Activated CD8-positive, alpha-beta memory T cell treated with anti-CD3 and anti-CD28 coated beads, Interleukin-2, amount 50 U/mL, for 1 hour (primary cell): ENCODE results near the gene PRKD1.

Experiments used
- DNase-seq: peaks from one replicate; pipeline ENCODE4 v3.0.0-alpha.2; 2020; ENCODE audit errors: extremely low read depth

Gene PRKD1

DNA sequence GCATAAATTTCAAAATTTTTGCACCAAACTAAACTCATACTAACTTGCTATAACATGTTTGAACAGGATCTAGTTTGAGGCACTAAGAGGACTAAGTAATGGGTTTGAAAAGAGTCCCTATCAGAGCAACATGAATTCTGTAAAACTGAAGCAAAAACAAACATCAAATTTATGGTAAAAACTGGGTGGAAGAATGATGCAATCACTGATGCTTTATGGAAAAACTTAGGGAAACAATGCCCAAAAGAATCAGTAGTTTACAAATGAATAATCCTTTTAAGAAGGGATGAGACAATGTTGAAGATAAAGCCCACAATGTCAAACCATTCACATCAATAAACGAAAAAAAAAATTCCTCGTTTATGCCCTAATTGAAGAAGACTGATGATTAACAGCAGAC, 88.9 kb downstream of the PRKD1 start:
- no peak for DNase-seq

DNA sequence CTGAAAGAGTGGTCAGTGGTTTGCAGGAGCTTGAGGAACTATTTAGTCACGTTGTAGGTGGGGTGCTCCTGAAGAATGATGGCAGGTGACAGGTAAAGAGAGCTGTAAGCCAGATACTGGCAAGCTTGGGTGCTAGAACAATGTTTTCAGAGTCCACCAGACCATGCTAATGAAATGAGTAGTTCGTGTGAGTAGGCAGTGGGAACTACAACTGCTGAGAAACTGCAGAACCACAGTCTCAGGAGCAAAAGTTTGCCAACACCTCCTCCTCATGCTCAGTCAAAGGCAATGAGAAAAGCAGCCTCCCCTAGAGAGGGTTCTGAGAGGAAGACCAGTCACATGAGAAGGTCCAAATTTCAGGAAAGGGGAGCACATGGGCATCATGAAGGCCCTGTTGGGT, 91.3 kb downstream of the PRKD1 start:
- no peak for DNase-seq

DNA sequence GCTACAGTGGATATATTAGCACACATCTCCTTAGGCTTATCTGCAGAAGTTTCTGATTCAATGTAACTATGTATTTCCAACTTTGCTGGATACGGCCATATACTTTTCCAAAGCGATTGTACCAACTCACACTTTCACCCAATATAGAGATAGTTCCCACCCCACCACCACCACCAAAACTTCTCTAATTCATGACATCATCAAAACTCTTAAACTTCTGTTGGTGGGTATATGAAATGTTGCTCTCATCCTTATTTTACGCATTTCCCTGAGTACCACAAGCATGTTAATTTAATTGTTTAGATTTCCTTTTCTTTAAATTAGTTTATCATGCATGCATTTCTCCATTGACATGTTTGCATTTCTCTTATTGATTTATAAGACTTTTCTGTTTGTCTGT, 95.6 kb downstream of the PRKD1 start:
- DNase-seq = no peak

DNA sequence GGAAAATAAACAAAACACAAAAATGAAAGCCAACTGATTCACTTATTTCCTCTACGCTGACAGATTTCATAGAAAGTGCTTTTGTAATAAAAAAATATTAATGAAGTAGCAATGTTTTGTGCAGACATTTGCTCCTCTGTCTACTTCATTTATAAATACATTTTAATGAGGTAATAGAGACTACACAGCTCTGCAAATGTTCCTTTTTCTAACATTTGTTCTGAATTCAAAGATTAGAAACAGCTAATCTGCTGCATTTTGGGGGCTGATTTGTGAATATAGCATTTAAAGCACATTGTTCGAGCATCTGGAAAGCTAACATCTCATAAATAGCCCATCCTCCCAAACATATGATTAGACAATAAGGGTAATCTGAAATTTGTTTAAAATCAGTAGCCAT, 97.8 kb downstream of the PRKD1 start:
- DNase-seq = no peak

DNA sequence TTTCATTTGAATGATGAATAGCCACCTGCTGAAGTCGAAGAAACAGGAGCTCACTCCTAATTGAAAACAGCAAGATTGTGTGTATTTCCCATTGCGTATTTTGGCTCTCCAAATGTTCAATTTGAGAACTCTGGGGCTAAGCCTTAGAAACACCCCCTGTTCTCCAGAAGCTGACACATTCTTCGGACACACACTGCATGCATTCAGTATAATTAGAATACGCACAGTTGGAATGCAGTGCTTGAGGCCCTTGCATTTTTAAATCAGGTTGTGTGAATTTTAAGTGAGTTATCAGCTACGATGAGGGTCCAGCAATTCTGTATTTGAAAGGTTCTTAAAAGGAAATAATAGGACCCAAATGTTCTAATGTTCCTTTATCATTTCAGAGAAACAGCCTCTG, 103.8 kb downstream of the PRKD1 start:
- no peak for DNase-seq

DNA sequence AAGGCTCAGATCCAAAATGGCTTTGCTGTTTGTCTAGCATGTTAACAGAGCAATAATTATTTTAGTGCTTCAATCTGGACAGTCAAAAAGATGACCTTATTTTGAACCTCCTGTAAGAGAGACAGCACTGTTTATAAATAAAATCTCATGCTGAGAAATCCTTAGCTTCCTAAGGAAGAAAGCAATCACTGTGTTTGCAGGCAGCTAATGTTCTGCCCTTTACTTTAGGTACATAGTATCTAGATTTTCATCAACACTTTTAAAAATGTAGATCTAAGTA, 105.3 kb downstream of the PRKD1 start:
- DNase-seq = no peak

DNA sequence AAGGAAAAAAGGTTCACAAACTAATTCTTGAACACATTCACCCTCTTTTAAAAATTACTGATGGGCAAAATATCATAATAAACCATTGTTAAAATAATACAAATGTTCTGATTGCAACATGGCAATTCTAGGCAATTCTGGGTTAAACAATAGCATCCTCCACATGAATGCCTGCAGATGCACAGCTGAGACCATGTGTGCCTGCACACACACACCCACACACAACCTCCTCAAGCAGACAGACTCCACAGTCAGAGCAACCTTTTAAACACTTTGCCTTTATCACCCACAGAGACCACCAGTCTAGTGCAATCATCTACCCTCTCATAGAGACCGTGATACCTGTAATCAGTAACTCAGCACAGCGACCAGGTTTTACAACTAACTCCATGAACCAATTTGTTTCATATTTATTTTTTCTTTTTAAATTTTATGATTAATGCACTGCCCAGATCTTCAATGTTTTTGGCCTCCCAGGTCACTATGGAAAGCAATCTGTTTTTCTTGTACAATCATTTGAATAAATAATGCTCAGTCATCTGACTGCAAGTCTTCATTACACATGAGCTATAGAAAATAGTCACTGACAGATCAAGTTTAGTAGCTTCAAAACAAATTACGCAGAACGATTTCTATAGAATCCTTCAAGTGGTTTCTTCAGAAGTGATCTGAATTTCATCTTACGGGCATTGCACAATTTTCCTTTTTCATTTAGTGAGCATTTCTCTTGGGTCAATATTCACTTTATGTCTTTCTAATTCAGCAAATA, 105.8 kb downstream of the PRKD1 start:
- DNase-seq = no peak

DNA sequence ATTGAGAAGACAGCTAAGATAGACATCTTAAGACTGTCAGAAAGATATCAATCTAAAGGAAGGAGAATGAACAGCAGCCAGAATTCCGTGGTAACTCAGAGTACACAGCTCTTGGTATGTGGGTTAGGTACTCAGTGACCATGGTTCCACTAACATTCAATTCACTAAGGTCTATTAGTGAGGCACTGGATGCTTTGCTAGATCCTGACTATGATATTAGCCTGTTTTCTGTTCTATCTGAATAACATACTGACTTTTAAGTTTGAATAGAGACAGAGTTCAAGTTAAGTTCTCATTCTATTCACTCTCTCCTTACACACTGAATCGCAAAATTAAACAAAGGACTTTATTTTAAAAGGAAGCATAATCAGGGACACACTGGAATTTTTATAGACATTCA, 106.4 kb downstream of the PRKD1 start:
- DNase-seq = no peak

DNA sequence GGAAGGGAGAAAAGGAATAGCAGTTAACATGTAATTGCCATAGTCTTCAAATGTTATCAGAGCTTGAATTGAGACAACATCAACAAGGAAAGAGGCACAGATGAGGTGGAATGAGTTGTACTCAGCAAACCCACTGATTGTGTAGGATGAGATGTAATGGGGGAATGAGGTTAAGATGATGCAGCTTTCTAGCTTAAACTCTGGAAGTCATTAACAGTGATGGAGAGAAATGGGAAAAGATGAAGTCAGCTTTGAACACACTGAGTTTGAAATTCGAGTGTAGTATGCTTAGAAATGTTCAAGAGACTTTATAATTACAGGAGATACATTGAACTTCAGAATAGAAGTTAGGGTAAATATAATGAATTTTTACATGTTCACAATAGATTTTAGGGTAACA, 106.9 kb downstream of the PRKD1 start:
- no peak for DNase-seq

DNA sequence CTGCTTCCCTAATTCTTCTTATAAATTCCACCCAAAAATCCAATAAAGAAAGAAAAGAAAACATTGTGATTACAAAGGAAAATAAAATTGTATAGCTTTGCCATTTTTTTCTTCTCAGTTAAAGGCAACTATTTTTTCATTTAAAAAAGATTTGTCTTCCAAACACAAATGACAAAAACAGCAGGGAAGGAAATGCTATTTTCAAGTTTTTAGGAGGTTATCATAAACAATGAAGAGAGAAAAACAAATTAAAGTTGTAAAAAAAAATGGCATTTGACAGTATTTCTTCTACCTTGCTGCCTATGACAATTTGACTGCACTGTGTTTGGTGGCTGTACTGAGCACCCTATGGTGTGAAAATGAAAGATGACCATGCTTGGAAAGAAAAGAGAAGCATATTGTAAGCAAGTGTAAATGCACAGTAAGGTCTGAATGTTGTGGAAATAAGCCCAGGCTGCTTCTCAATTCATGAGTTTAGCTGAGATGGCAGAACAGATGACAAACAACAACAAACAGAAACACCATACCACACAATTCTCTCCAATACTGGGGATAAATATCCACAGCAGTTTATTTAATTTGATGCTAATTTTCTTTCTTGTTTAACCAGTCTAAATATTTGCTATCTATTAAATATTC, 109.8 kb downstream of the PRKD1 start:
- no peak for DNase-seq

DNA sequence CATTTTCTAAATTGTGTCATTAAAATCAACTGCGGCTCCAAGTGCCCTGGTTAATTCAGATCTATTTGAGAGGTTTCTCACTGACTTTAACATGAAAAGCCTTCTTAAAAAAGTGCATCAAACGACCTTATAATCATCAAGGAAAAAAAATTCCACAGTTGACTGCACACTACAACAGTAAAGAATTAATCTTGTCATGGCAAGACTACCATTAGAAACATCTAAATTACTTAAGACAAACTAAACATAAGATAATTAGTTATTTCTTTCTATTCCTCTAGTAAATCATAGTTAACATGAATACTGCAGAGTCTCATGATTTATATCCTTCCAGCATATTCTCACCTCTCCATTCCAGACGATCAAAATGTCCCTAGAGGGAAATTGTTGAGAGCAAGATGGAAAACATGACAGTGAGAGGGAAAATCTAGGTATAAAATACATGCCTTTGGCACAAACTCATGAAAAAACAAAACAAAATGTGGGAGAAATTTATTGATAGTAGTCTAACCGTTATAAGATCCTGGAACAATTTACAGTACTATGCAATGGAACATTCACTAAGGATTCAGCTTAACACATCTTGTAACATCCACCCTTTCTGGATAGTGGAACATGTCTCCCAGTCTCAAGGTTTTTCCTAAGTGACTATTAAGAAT, 112.5 kb downstream of the PRKD1 start:
- no peak for DNase-seq

DNA sequence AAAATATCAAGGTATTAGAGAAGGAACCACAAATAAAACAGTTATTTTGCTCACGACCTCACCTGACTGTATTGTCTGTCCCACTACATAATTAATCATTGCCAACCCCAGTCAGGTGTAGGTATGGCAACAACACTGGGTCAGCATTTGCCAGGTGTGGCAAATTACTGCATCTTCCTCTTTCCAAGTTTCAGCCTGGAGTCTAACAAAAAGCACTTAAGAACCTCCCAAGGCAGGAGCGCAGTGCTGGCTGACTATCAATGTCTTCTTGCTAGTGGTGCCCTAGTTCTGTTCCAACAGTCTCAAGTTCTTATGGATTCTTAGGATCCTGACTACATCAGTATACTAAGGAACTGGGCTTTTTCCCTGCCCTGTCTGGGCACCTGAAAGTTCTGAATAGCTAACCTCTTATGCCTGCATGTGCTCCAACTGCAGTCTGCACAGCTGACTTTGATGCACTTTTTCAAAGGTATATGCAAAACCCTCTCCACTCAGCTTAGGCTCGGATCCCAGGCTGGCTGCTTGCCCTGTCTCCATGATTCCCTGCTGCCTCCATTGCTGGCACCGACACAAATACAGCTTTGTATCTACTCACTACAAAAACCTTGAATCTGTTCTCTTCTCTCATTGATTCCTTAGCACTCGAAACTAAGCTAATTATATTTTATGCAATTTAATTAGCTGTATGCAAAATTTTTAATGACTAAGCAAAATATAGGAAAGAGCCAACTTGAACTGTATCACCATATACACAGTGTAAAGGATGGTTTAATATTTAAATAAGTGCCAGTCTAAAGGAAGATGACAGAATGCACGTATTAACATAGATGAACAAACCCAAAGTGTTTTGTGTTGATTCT, 113.3 kb downstream of the PRKD1 start:
- DNase-seq = no peak

DNA sequence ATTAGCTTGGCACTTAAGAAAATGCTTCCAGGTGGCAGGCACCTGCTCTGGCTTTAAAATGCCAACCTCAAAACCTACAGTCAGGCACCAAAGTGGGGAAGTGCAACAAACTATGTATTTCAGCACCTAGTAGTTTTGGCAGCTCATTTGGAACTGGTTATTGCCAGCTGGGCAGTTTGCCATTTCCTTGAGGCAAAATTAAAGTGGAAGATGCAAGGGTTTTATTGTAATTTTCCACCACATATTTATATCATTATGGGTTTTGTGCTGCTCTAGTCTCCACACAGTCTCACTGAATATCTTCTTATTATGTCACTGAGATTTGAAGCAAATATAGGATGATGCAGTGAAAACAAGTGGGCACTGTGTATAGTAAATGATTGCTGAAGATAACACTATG, 117.0 kb downstream of the PRKD1 start:
- no peak for DNase-seq

DNA sequence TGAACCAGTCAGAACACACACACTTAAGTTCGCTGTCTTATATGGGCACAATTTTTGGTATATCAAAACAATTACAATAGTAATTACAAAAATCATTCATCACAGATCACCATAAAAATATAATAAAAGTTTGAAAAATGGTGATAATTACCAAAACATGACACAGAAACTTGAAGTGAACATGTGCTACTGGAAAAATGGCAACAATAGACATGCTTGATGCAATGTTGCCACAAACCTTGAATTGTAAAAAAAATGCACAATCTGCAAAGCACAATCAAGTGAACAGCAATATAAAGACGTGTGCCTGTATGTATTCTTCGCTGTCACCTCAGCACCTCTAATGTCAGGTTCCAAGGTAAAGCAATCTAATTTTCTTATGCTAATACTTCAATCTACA, 117.6 kb downstream of the PRKD1 start:
- no peak for DNase-seq

DNA sequence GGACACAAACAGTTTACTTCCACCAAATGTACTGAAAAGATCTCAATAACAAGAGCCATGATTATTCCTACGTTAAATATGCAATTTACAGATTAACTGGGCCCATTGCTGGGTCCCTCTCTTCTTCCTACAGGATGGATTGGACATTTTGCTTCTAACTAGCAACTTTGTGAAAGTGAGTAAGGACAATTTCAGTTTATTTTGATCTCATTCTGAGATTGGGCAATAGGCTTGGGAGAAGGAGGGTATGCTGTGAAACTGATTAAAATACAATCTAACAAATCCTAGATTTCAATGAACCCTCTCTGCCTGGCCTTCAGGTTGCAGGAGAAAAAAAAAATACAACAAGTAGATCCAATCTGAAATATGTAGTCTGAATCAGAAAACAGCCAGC, 121.5 kb downstream of the PRKD1 start:
- no peak for DNase-seq

DNA sequence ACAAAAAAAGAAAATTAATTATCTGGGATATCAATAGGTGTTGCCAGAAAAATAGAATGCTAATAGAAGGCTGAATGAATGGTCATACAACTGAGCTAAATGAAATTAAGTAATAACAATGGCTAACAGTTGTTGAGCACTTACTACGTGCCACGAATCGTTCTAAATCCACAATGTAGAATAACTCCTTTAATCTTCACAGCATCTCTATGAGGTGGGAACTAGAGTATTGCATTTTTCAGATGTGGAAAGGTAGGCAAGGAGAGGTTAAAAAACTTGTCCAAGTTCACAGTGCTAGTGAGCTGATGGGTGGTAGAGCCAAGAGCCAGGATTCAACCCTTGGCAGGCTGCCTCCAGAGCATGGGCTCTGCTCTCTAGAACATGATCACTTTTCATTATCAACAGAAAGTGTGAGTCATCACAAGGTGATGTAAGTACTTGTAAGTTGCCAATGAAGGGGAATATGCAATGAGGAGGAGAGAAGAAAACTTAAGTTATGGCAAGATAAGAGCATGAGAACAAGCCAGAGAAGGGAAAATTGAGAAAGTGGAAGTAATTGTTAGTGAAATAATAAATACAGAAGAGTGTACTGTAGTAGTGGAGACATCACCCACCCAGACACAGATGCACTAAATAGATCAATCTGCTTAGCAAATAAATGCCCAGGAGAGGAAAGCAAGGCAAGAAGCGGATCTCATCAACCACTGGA, 122.1 kb downstream of the PRKD1 start:
- DNase-seq = no peak

DNA sequence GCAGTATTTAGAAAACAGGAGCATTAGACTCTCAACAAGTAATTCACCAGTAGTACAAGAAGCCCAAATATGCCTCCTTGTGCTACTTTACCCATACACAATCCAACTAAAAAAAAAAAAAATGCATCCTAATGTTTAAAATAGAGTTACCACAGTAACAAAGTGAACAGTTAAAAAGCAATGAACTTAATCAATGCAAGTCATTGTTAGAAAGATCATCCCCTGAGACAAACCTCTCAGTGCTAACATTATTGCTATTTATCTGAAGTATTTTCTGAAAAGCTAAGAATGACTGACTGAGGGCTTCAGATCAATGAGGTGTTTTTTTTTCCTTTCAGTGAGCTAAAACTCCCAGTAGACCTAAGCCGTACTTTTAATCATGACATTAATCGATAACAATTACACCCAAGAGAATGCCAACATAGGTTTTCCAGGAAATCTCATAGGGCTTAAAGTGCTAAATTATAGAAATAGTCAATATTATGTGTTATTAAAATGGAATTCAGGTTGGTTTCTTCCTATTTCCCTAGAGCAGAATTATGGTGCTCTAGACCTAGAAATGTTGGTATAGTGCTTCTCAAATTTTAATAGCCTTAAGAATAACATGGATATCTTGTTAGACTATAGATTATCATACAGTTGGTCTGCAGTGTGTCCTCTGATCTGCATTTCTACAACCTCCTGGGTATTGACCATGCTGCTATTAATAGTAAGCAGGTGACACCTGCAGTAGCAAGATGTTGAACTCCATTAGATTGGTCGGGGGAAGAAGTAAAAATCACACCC, 123.0 kb downstream of the PRKD1 start:
- DNase-seq = no peak

DNA sequence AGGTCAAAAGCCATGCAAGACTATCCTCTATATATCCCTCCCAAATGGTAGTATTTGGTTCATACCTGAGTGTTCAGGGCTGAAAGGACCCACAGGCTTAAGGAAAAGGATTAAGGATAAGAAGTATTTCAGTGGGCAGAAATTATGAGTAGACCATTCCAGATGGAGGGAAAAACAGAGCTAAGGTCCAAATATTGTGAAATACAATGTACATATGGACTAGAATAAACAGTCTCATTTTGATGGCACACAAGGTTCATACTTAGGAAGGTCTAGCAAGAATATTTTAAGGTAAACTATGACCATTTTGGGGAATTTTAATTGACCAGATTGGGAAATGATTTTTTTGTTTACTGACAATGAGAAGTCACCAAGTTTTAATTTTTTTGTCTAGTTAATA, 124.6 kb downstream of the PRKD1 start:
- DNase-seq = no peak

DNA sequence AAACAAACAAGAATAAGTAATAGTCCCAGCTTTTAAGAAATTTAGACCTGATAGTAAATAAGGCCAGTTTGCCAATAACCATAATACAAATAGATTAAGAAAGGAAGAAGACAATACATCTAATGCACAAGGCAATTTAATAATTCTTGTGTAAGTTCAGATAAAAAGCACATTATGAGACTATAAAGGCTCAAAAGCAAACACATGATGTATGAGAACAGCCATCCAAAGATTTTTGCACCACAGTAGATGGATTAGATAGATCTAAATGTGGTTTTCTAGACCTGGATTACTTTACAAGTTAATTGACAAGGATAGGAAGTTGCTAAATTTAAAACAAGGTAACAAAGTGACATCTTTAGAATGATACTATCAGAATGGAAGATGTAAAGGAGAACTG, 125.4 kb downstream of the PRKD1 start:
- DNase-seq = no peak

DNA sequence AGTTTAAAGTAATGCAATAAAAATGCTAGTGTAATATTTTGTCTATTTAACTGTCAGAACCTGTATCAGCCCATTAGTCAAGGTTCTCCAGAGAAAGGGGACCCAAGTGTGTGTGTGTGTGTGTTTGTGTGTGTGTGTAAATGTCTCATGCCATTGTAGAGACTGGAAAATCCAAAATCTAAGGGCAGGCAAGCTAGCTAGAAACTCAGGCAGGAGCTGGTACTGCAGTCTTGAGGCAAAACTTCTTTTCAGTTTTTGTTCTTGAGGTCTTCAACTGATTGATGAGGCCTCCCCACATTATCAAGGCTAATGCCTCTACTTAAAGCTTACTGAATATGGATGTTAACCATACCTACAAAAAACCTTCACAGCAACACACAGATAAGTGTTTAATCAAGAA, 126.7 kb downstream of the PRKD1 start:
- no peak for DNase-seq

DNA sequence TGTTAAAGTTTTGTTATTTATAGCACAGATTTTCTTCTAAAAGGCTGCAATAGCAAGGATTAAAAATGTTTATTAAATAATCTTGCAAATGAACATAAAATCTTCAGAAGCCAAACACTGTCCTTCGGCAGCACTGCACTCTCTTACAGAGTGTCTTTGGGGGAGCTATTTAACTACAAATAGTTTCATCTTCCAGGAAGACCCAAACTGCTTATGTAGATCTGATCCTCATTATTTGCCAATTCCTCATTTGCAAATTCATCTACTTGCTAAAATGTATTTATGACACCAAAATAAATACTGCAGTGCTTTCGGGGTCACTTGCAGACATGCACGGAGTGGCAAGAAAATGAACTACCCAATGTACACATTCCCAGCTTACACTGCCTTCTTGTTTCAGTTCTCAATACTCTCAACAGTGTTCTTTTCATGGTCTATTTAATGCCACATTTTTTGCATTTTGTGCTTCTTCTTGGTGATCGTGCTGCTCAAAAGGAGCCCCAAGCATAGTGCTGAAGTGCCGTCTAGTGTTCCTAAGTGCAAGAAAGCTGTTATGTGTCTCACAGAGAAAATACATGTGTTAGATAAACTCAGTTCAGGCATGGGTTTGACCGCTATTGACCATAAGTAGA, 128.1 kb downstream of the PRKD1 start:
- no peak for DNase-seq
